Osteoblast (primary cell): Measurements from ENCODE around the gene LRRC4B. TPM values are rescaled to one million over a fixed set of nuclear protein-coding genes. Genes with fewer than 3 reads are reported as not detected.

Experiments
- DNase-seq: peaks from one replicate; pipeline ENCODE4 v3.0.0; 2011; ENCODE audit warnings: low spot score, mixed read lengths; ENCODE audit not compliant: insufficient read length; ENCODE audit errors: missing footprints
- H2AFZ ChIP-seq: 2 replicates; pipeline ENCODE4 v1.6.0; 2011; ENCODE audit warnings: mild to moderate bottlenecking, low read length
- H3K27ac ChIP-seq: 2 replicates; pipeline ENCODE4 v1.5.1; 2011; ENCODE audit warnings: mild to moderate bottlenecking, low read depth, low read length, moderate library complexity
- H3K27me3 ChIP-seq: 2 replicates; pipeline ENCODE4 v1.6.0; 2012; ENCODE audit warnings: mild to moderate bottlenecking, control low read depth, inconsistent platforms, low read length, moderate library complexity; ENCODE audit not compliant: insufficient read depth
- H3K36me3 ChIP-seq: 2 replicates; pipeline ENCODE4 v1.5.1; 2011; ENCODE audit warnings: mild to moderate bottlenecking, low read length, control low read depth, moderate library complexity; ENCODE audit not compliant: insufficient read depth
- H3K4me1 ChIP-seq: 2 replicates; pipeline ENCODE4 v1.5.1; 2011; ENCODE audit warnings: mild to moderate bottlenecking, low read length, control low read depth, moderate library complexity; ENCODE audit not compliant: insufficient read depth
- H3K4me2 ChIP-seq: 2 replicates; pipeline ENCODE4 v1.6.0; 2011; ENCODE audit warnings: mild to moderate bottlenecking, low read length; ENCODE audit not compliant: insufficient read depth
- H3K4me3 ChIP-seq: fragments of 200-600 bp; sonication (generic); 3 replicates; pipeline ENCODE4 v1.5.1; 2012; ENCODE audit warnings: mild to moderate bottlenecking, low read length, inconsistent platforms; ENCODE audit not compliant: insufficient read depth
- H3K79me2 ChIP-seq: 2 replicates; pipeline ENCODE4 v1.6.0; 2012; ENCODE audit warnings: mild to moderate bottlenecking, low read length, control low read depth, inconsistent platforms; ENCODE audit not compliant: insufficient read depth
- H3K9me3 ChIP-seq: 2 replicates; pipeline ENCODE4 v1.5.1; 2011; ENCODE audit warnings: low read depth, low read length, control low read depth
- H4K20me1 ChIP-seq: 2 replicates; pipeline ENCODE4 v1.6.0; 2012; ENCODE audit warnings: mild to moderate bottlenecking, low read length, control low read depth; ENCODE audit not compliant: insufficient read depth
- CTCF ChIP-seq: IDR thresholded peaks from 2 replicates; pipeline ENCODE4 v1.5.1; 2011; ENCODE audit warnings: mild to moderate bottlenecking, low read depth, low read length, moderate library complexity; ENCODE audit errors: extremely low read depth
- total RNA-seq: library from RNA; depleted of rRNA; stranded (reverse); fragments of >200 nt; gene quantifications from 2 replicates; pipeline ENCODE4 v1.2.3, GENCODE V29; 2012

LRRC4B gene
- total RNA-seq, 1 donor: not detected

- Histone ChIP-seq H3K4me2 (no peak overlapping the region), H4K20me1 (no peaks in the 10 kb centered on the region), H3K27me3 (no peaks in the 10 kb centered on the region), H2AFZ (no peak overlapping the region), H3K27ac (no peak overlapping the region), H3K4me1 (peaks cover 8% of the 10 kb centered on the region), H3K4me3 (no peak overlapping the region), H3K36me3 (no peaks in the 10 kb centered on the region), H3K9me3 (no peaks in the 10 kb centered on the region), H3K79me2 (peaks cover 8% of the 10 kb centered on the region)
- no peak for TF ChIP-seq CTCF
- no peak for DNase-seq
These were observed 59.4 kb downstream of the LRRC4B start for GRCh38 chr19:50508843-50509190.

DNA sequence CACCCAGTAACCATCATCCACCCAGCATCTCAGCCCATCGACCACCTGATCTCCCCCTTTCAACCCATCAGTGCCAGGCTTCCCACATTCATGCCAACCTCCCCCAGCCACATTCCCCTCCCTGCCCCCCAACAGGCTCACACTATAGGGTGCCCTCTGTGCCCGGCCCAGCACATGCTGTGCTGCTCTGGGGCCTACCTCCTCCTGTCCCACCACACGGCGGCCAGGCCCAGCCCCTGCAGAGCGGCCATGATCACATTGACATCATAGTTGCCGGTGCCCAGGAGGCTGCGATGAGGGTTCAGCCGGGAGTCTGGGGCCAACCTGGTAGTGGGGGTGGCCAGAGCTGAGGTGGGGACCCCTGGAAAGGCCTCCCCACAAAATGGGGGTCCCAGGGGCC, 60.9 kb downstream of the LRRC4B start:
- H3K9me3 ChIP-seq: no peaks in the 10 kb centered on the region
- peaks cover 8% of the 10 kb centered on the region for H3K79me2 ChIP-seq
- no peaks in the 10 kb centered on the region for H3K36me3 ChIP-seq
- TF ChIP-seq CTCF: no peak
- no peak overlapping the region for H3K4me2 ChIP-seq
- no peaks in the 10 kb centered on the region for H3K27me3 ChIP-seq
- no peak for DNase-seq
- peaks cover 8% of the 10 kb centered on the region for H3K4me1 ChIP-seq
- H4K20me1 ChIP-seq: no peaks in the 10 kb centered on the region
- H2AFZ ChIP-seq: no peak overlapping the region
- H3K4me3 ChIP-seq: no peak overlapping the region
- H3K27ac ChIP-seq: no peak overlapping the region

- TF ChIP-seq CTCF: no peak
- Histone ChIP-seq H3K36me3 (no peaks in the 10 kb centered on the region), H3K4me2 (no peak overlapping the region), H4K20me1 (no peaks in the 10 kb centered on the region), H3K4me1 (peaks cover 8% of the 10 kb centered on the region), H3K4me3 (no peak overlapping the region), H2AFZ (no peak overlapping the region), H3K79me2 (peaks cover 8% of the 10 kb centered on the region), H3K27ac (no peak overlapping the region), H3K27me3 (no peaks in the 10 kb centered on the region), H3K9me3 (no peaks in the 10 kb centered on the region)
- DNase-seq: no peak
These were observed 61.5 kb downstream of the LRRC4B start for GRCh38 chr19:50506700-50507099.

DNA sequence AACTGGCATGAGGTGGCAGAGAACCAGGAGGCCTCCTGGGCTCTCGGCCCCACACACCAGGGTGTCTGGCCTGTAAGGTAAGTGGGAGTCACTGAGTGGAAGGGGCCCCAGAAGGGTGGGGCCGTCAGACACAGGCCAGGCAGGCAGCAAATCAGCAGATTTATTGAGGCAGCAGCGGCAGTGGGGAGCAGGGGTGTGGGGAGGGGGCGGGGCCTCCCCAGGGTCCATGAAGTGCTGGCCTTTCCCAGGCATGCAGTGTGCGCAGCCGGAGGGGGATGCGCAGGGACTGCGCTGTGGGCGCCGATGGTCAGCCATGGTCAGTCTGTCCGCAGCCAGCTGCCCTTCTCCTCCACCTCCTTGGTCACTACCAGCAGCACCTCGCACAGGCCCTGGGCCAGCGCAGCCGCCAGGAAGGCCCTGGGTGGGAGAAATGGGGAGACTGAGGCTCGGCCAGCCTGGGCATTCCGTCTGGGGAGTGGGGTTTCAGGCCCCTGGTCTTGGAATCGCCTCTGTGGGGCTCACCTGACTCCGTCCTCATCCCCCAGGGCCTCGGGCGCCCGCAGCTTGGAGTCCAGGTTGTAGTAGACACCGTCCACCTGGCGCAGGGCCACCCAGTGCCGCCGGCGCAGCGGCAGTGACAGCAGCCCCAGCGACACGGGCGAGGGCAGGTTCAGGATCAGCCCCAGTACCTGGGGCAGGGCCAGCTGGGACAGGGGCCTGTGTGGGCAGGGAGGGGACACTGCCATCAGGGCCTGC, 62.2 kb downstream of the LRRC4B start:
- H3K4me2 ChIP-seq: no peak overlapping the region
- TF ChIP-seq CTCF: no peak
- H3K79me2 ChIP-seq: peaks cover 8% of the 10 kb centered on the region
- H3K36me3 ChIP-seq: no peaks in the 10 kb centered on the region
- H4K20me1 ChIP-seq: no peaks in the 10 kb centered on the region
- no peak overlapping the region for H3K4me3 ChIP-seq
- no peak overlapping the region for H3K27ac ChIP-seq
- no peak for DNase-seq
- no peak overlapping the region for H2AFZ ChIP-seq
- H3K9me3 ChIP-seq: no peaks in the 10 kb centered on the region
- no peaks in the 10 kb centered on the region for H3K27me3 ChIP-seq
- peaks cover 8% of the 10 kb centered on the region for H3K4me1 ChIP-seq
